Natural killer cell (primary cell): ENCODE data around the gene SMARCA1. TPM values are rescaled to one million over a fixed set of nuclear protein-coding genes. Genes with fewer than 3 reads are reported as not detected.

Source experiments
- ATAC-seq, 3 donors: fragments of 150-1000 bp in 2 of 3; fragments of 200-7000 bp in 1 of 3; cut with Tn5 transposase; 1 replicate in 1 of 3; 2 replicates in 2 of 3; pipeline ENCODE4 v1.10.0; 2021; ENCODE audit warnings: mild to moderate bottlenecking in 2 of 3, moderate library complexity in 2 of 3
- DNase-seq, 2 donors: peaks; one replicate each; pipeline versions ENCODE4 v3.0.0 to v3.0.0-alpha.2; 2013 to 2021; ENCODE audit warnings: mixed read lengths in 1 of 2
- H3K27ac ChIP-seq: one replicate; pipeline ENCODE4 v1.5.1; 2013; ENCODE audit warnings: mild to moderate bottlenecking, low read length
- H3K27me3 ChIP-seq: one replicate; pipeline ENCODE4 v1.6.1; 2013; ENCODE audit warnings: low read length; ENCODE audit not compliant: control insufficient read depth, insufficient read depth
- H3K36me3 ChIP-seq: one replicate; pipeline ENCODE4 v1.6.1; 2013; ENCODE audit warnings: low read length; ENCODE audit not compliant: control insufficient read depth, insufficient read depth
- H3K4me1 ChIP-seq: one replicate; pipeline ENCODE4 v1.6.1; 2013; ENCODE audit warnings: low read length; ENCODE audit not compliant: control insufficient read depth, insufficient read depth
- H3K4me3 ChIP-seq: one replicate; pipeline ENCODE4 v1.5.1; 2013; ENCODE audit warnings: low read length
- H3K9me3 ChIP-seq: one replicate; pipeline ENCODE4 v1.6.1; 2013; ENCODE audit warnings: low read length; ENCODE audit not compliant: control insufficient read depth, insufficient read depth
- H3K27ac Mint-ChIP-seq, 2 donors: one replicate each; pipeline ENCODE4 v1.8.0; 2022; ENCODE audit warnings: mild to moderate bottlenecking in 2 of 2, mixed read lengths in 2 of 2, moderate library complexity in 1 of 2
- H3K27me3 Mint-ChIP-seq, 2 donors: one replicate each; pipeline ENCODE4 v1.8.0; 2022; ENCODE audit warnings: low read depth in 2 of 2, mixed read lengths in 2 of 2
- H3K36me3 Mint-ChIP-seq: one replicate; pipeline ENCODE4 v1.8.0; 2022; ENCODE audit warnings: mixed read lengths
- H3K4me1 Mint-ChIP-seq, 2 donors: one replicate each; pipeline ENCODE4 v1.8.0; 2022; ENCODE audit warnings: mixed read lengths in 2 of 2
- H3K4me3 Mint-ChIP-seq: one replicate; pipeline ENCODE4 v1.8.0; 2022; ENCODE audit warnings: mild to moderate bottlenecking, moderate library complexity, mixed read lengths
- H3K9me3 Mint-ChIP-seq, 2 donors: one replicate each; pipeline ENCODE4 v1.8.0; 2022; ENCODE audit warnings: mixed read lengths in 2 of 2
- CTCF ChIP-seq: fragments of 200-600 bp; IDR thresholded peaks from one replicate; pipeline ENCODE4 v1.8.0; 2022; ENCODE audit warnings: antibody characterized with exemption
- WGBS: methylation state at CpG from one replicate; pipeline ENCODE4 v1.1.7; 2013; ENCODE audit warnings: missing lambda C conversion rate; ENCODE audit not compliant: insufficient coverage; 5-methylcytosine and 5-hydroxymethylcytosine counted together
- intact Hi-C: fragments of 100-400 bp; cut with micrococcal nuclease; formaldehyde crosslinking; loops from one replicate; pipeline ENCODE4 v1.14.2; 2022
- total RNA-seq, 4 donors: library from RNA; stranded (reverse); fragments of 120-200 nt in 1 of 4; gene quantifications; one replicate each; pipeline versions ENCODE4 v1.2.3 to v1.2.4, GENCODE V29; 2013 to 2022

The SMARCA1 gene
- total RNA-seq, 3 donors from 2014 or later (not counting 1 experiment from before 2014, with no cell fraction given) = 0.18 TPM; not detected in 2

GRCh38 chrX:129472116-129472515 lies 51.2 kb downstream of the SMARCA1 start:
- no peak for DNase-seq
- Mint-ChIP-seq H3K27me3 (peaks cover 3 to 18% of the 10 kb centered on the region in 2 donors), H3K4me3 (no peak overlapping the region), H3K27ac (no peak overlapping the region), H3K9me3 (no peaks in the 10 kb centered on the region), H3K4me1 (no peaks in the 10 kb centered on the region), H3K36me3 (no peaks in the 10 kb centered on the region)
- no peak for ATAC-seq
- no peak for TF ChIP-seq CTCF
- Histone ChIP-seq H3K27ac (no peak overlapping the region), H3K27me3 (no peaks in the 10 kb centered on the region), H3K4me3 (no peak overlapping the region), H3K36me3 (no peaks in the 10 kb centered on the region), H3K4me1 (no peaks in the 10 kb centered on the region), H3K9me3 (no peaks in the 10 kb centered on the region)
- no CpG with 5 or more reads among the region's 1 CpG for WGBS
- intact Hi-C loops = no loop called here

DNA sequence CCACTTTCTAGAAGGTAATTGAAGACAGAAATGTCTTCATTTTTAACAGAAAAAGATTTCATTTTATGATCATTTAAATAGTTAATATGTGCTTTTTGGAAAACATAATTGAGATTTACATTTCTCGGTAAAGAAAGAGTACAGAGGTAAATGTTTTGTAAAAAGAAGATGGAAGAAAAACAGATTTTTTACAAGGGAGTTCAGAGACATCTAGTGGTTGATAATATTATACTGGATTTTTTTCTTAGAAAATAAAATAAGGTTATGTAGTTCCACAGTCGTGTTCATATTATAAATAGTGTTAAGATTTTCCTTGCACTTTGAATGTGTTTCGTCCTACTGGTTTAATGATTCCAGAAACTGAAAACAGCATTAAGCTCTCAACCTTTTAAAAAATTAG lies 60.6 kb downstream of the SMARCA1 start:
- Histone ChIP-seq H3K9me3 (no peaks in the 10 kb centered on the region), H3K4me1 (no peaks in the 10 kb centered on the region), H3K27ac (no peak overlapping the region), H3K36me3 (no peaks in the 10 kb centered on the region), H3K27me3 (no peaks in the 10 kb centered on the region), H3K4me3 (no peak overlapping the region)
- H3K36me3 Mint-ChIP-seq = no peaks in the 10 kb centered on the region
- H3K27ac Mint-ChIP-seq = no peak overlapping the region
- DNase-seq = no peak
- H3K4me1 Mint-ChIP-seq = no peaks in the 10 kb centered on the region
- peaks cover 9 to 28% of the 10 kb centered on the region in 2 donors for H3K27me3 Mint-ChIP-seq
- no peak for TF ChIP-seq CTCF
- H3K9me3 Mint-ChIP-seq = no peaks in the 10 kb centered on the region
- intact Hi-C loops = no loop called here
- no peak for ATAC-seq
- no CpG with 5 or more reads among the region's 3 CpGs for WGBS
- no peak overlapping the region for H3K4me3 Mint-ChIP-seq

DNA sequence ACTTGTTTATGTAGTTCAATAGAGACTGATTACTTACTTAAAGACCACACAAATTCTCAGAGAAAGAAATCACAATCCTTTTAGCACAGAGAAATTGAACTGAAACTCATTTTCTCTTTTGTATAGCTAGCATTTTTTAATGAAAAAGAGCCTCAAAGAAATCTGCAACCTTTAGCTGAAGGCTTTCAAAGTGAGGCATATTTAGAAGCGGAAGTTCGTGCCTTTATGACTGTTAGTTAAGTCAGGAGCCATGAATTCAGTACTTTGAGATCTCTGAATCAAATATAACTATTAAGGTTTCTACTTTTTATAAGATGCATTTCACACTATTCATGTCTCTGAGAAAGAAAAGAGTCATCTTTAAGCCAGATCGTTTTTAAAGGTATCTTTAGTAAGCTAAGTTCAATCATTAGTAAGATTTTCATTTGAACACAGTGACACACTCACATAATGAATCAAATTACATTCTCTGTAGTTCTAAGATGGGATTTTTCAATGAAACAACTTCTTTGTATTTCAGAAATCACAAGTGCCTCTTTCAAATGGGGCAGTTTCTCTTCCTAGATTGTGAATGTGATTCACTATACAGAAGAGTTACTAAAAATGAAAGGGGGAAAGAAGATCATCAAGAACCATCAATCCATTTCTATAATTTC lies 61.4 kb downstream of the SMARCA1 start:
- intact Hi-C loops = no loop called here
- Mint-ChIP-seq H3K27me3 (peaks cover 7 to 21% of the 10 kb centered on the region in 2 donors), H3K27ac (no peak overlapping the region), H3K9me3 (no peaks in the 10 kb centered on the region), H3K36me3 (no peaks in the 10 kb centered on the region), H3K4me1 (no peaks in the 10 kb centered on the region), H3K4me3 (no peak overlapping the region)
- Histone ChIP-seq H3K27me3 (no peaks in the 10 kb centered on the region), H3K27ac (no peak overlapping the region), H3K4me3 (no peak overlapping the region), H3K36me3 (no peaks in the 10 kb centered on the region), H3K4me1 (no peaks in the 10 kb centered on the region), H3K9me3 (no peaks in the 10 kb centered on the region)
- DNase-seq = no peak
- WGBS = no CpG with 5 or more reads among the region's 3 CpGs
- ATAC-seq = no peak
- TF ChIP-seq CTCF = no peak

GRCh38 chrX:129452523-129452922 lies 70.8 kb downstream of the SMARCA1 start:
- Mint-ChIP-seq H3K27me3 (peaks cover 0 to 12% of the 10 kb centered on the region in 2 donors), H3K27ac (no peak overlapping the region), H3K4me1 (no peaks in the 10 kb centered on the region), H3K9me3 (no peaks in the 10 kb centered on the region), H3K36me3 (no peaks in the 10 kb centered on the region), H3K4me3 (no peak overlapping the region)
- intact Hi-C loops = no loop called here
- WGBS = 85% methylated on average over 6 of the region's 6 CpGs
- no peak for TF ChIP-seq CTCF
- H3K4me3 ChIP-seq = no peak overlapping the region
- ATAC-seq (no peak), DNase-seq (no peak)
- H3K27me3 ChIP-seq = no peaks in the 10 kb centered on the region
- H3K4me1 ChIP-seq = no peaks in the 10 kb centered on the region
- H3K36me3 ChIP-seq = no peaks in the 10 kb centered on the region
- no peak overlapping the region for H3K27ac ChIP-seq
- H3K9me3 ChIP-seq = no peaks in the 10 kb centered on the region
